Activated T-helper 1 cell treated with anti-CD3 and anti-CD28 coated beads, Interleukin-2, amount 50 U/mL, for 16 hours (primary cell): ENCODE measurements around the gene WDR43.

ENCODE experiments used
- DNase-seq, 2 donors: peaks; one replicate each; pipeline ENCODE4 v3.0.0-alpha.2; 2020; ENCODE audit warnings: low read depth in 1 of 2, low spot score in 1 of 2

The WDR43 gene

DNA sequence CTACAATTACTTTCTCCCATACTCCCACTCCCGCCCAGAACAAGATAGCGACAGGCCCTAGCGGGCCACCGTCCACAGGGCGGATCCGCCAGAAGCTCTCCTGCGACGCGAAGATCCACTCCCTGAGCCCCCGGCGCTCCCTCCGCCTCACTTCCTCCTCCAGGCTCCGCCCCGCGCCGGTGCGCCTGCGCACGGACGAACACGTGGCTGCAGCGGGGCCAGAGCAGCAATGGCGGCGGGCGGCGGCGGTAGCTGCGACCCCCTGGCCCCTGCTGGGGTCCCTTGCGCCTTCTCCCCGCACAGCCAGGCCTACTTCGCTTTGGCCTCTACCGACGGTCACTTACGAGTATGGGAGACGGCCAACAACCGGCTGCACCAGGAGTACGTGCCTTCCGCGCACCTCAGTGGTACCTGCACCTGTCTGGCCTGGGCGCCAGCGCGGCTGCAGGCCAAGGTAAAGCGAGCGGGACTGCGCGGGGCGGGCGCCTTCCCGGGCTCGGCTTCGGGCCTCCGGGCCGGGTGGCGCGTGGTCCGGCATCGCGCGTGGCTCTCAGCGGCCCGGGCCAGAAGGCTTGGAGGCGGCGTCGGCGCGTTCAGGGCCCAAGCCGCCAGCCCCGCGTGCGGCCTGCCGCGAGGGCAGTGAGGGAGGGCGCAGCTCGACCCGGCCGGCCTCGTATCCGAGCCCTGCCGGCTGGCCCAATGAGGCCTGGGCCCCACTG, at the start of gene WDR43:
Gene WDR43, plus strand, starts transcription at position 198 of the 719 bp plus-strand sequence. Its CDS starts 32 bp downstream, at position 230.
- peak; percentile 92 to 97 for DNase-seq

GRCh38 chr2:28855193-28855592, 39.3 kb upstream of the WDR43 start:
- DNase-seq = no peak

GRCh38 chr2:28855977-28856376, 38.5 kb upstream of the WDR43 start:
- no peak for DNase-seq

DNA sequence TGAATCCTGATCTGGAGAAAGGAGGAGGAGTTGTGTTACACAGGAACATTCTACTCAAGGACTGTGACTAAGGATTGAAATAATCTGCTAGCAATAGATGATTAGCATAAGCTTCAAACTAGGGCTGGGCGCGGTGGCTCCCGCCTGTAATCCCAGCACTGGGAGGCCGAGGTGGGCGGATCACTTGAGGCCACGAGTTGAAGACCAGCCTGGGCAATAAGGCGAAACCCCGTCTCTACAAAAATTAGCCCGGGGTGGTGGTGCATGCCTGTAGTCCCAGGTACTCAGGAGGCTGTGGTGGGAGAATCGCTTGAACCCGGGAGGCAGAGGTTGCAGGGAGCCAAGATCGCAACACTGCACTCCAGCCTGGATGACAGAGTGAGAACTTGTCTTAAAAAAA, 25.9 kb upstream of the WDR43 start:
- no peak for DNase-seq

DNA sequence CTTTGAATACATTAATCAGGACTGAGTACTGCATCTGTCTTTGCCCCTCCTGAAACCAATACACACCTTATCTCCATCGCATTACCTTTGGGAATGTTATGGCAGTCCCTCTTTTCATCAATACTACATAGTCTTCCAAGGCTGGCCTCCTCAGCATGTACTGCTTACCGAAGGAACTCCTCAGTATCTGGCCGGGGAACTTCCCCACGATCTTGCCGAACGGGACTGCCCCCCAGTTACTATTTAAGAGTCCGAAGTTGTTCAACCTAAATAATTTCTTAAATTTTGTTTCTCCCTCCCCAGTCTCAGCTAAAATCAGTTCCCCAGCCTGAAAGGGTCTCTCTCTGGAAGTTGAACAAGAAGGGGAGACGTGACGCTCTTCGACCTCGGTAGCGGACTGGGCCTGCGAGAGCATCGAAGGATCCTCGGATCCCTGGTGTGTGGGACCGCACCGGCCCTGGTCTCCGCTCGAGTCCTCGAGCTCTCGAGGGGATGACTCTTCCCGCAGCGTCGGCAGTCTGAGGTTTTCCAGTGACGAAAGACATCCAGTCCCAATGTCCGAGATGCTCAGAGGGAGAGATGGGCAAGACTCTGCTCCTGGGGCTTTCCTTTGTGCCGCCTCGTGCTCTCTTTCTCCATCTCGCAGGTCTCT, 24.8 kb upstream of the WDR43 start:
- no peak for DNase-seq

GRCh38 chr2:28870146-28870891, 24.1 kb upstream of the WDR43 start, which contains the start of gene TRMT61B:
TRMT61B (minus strand) TSS chr2:28870309; CDS start chr2:28870277, 32 bp downstream.
- DNase-seq = peak; percentile 95 to 98

- DNase-seq = no peak
Measured at GRCh38 chr2:28871620-28872019, 22.8 kb upstream of the WDR43 start.

DNA sequence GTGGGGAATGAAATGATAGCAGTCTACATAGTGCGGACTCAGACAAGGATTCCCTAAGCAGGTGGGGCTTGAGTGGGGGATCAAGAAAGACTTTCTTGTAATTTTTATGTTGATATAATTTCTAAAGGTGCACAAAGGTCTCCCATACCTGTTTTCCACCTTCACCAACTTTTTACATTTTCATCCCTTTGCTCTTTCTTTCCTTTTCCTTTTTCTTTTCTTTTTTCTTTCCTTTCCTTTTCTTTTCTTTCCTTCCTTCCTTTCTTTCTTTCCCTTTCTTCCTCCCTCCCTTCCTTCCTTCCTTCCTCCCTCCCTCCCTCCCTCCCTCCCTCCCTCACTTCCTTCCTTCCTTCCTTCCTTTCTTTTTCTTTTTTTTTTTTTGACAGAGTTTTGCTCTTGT, 14.3 kb upstream of the WDR43 start:
- no peak for DNase-seq

DNA sequence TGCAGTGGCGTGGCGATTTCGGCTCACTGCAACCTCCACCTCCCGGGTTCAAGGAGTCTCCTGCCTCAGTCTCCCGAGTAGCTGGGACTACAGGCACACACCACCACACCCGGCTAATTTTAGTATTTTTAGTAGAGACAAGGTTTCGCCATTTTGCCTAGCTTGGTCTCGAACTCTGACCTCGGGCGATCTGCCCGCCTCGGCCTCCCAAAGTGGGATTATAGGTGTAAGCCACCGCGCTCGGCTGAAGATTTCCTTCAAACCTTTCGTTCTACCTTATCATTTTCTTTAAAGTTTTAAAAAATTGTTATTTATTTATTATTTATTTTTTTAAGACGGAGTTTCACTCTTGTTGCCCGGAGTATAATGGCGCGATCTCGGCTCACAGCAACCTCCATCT, 979 bp upstream of the WDR43 start:
- no peak for DNase-seq

GRCh38 chr2:28895189-28895893, 874 bp downstream of the WDR43 start:
- DNase-seq = peak; percentile 5 to 15

DNA sequence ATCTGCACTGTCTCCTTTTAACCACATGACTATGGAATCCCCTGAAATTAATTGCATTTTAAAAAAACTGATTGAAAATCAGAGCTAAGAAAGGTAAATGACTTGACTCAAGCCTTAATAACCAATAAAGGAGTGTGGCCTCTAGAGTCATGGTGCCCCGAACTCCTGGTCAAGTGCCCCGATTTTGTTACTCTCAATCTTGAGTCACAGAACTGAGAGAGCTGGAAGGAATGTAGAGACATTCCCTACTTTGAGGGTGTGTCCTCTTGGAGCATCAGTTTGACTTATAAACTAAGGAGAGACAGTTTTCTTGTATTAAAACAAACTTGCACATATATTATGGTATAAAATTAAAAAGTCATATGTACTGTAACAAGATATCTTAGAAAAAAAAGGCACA, 2.4 kb downstream of the WDR43 start:
- DNase-seq = no peak

DNA sequence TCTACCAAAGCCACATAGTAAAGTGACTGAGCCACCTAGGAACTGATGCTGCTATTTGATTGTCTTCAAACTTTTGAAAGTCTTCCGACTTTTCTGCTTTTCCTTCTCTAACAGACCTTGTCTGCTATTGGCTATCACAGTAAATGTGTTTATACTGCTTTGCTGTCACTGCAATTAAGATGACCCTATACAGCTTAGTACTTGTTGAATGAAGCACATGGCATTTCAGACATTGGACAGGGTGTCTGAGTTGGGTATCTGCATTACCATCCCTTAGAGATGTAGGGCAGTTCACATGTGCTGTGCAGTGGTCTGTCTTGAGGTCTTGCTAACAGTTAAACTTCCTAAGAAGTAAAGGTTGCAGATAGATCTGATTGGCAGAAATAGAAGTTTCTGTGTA, 3.6 kb downstream of the WDR43 start:
- DNase-seq = no peak

GRCh38 chr2:28901202-28901601, 6.7 kb downstream of the WDR43 start:
- DNase-seq = no peak

GRCh38 chr2:28901841-28902240, 7.4 kb downstream of the WDR43 start:
- DNase-seq = no peak

DNA sequence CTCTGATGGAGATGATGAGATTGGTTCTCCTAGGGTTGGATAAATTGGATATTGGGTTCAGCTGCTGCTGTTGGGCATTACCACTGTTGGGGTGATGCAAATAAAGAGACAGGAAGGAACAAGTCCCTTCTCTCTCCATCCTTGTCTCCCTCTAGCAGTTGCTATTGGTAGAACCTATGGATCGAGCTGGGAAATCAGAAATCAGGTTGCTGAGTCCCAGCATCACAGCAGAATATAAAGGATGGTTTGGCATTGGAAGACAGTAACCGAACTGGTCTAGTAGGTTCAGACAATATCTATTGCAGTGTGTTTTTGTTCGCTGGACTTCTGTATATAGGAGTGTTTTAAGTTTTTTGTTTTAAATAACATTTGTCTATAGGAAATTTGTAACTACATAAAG, 8.1 kb downstream of the WDR43 start:
- DNase-seq = no peak

DNA sequence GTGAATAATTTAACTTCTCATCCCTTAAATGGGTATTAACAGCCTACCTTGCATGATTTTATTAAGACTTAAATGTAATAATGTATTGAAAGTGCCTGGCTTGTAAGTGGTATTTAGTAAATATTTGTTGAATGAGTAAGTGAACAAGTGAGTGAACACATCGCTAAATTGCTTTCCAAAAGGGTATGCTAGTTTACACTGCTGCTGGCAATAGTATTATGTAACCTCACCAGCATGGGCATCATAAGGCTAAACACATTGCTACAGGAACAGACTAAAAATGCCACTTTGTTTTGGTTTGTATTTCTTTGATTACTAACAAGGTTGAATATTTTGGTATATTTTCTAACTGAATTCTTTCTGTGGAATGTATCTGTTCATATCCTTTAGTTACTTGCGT, 9.8 kb downstream of the WDR43 start:
- DNase-seq = no peak

GRCh38 chr2:28904802-28905457, 10.5 kb downstream of the WDR43 start:
- DNase-seq = no peak

DNA sequence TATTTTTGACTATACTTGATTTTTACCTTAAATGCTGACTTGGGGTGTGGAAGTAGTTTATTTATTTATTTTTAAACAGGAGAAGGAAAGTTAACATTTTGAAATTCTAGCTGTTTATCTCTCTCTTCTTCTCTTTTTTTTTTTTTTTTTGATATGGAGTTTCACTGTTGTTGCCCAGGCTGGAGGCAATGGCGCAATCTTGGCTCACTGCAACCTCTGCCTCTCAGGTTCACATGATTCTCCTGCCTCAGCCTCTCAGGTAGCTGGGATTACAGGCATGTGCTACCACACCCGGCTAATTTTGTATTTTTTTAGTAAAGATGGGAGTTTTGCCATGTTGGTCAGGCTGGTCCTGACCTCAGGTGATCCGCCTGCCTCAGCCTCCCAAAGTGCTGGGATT, 11.1 kb downstream of the WDR43 start:
- no peak for DNase-seq

DNA sequence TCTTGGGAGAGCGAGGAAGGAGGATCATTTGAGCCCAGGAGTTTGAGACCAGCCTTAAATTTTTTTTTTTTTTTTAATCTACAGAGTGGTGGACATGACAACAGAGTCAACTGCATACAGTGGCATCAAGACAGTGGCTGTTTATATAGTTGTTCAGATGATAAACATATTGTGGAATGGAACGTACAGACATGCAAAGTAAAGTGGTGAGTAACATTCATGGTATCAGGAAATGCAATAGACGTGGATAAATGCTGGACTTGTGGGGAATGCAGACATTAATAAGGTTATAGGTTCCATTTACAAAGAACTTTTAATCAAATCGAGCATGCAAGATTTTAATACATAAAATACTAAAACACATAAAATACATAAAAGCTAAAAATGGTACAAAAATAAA, 11.9 kb downstream of the WDR43 start:
- DNase-seq = no peak

- DNase-seq = no peak
Measured at GRCh38 chr2:28906821-28907220, 12.4 kb downstream of the WDR43 start.

DNA sequence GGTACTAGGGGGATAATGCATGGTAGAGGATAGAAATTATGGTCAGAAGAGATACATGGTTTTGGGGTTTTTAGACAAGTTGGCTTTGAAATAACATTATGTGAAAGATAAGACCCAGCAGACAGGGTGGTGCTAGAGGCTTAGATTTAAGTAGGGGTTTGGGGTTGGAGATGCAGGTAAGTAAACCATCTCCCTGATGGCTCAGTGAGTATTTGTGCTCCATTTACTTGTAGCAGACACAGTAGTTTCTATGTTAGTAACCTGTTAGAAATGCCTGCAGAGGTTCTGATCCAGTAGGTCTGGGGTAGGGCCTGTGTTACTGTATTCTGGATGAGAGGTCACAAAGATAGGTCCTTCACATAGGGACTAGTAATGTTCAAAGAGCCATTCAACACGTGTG, 13.7 kb downstream of the WDR43 start:
- DNase-seq = no peak
